Measurements from ENCODE around the gene TPM1.

DNA sequence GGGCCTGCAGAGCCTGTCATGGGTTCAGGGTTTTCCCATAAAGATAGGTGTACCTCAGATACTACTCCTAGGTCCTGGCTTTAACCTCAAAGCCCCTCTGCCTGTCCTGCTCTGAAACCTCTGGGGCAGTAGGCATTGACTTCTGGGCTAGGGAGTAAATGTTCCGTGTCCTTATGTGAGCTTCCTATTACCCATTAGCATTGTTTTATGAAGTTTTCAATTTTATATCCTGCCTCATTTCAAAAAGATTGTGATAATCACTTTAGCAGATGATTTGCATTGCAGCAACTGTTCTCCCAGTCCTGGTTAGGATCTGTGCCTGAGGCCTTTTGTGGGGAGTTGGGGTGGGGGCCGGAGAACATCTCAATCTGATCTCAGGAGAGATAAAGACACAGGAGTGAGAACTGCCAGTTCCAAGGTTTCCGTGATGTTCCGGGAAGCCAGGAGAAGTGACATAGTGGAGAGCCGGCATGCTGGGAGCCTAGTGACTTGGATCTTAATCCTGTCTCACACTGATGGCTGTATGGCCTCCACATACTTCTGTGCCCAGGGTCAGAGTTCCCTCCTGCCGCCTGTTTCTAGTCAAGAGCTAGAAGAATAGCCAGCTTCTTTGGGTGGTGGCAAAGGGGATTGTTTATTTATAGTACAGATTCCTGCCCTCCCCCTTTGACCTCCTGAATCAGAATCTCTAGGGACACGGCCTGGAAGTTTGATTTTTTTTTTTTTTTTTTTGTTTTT is 10.6 kb downstream of the TPM1 start:
- TF ChIP-seq POLR2AphosphoS5 (IDR thresholded peaks at IDR 0.05) = peak in 1 of 3 donors; percentile 46
- TF ChIP-seq, protein P1, sequence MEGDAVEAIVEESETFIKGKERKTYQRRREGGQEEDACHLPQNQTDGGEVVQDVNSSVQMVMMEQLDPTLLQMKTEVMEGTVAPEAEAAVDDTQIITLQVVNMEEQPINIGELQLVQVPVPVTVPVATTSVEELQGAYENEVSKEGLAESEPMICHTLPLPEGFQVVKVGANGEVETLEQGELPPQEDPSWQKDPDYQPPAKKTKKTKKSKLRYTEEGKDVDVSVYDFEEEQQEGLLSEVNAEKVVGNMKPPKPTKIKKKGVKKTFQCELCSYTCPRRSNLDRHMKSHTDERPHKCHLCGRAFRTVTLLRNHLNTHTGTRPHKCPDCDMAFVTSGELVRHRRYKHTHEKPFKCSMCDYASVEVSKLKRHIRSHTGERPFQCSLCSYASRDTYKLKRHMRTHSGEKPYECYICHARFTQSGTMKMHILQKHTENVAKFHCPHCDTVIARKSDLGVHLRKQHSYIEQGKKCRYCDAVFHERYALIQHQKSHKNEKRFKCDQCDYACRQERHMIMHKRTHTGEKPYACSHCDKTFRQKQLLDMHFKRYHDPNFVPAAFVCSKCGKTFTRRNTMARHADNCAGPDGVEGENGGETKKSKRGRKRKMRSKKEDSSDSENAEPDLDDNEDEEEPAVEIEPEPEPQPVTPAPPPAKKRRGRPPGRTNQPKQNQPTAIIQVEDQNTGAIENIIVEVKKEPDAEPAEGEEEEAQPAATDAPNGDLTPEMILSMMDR (IDR thresholded peaks at IDR 0.05) = no peak
- TF ChIP-seq POLR2A (IDR thresholded peaks at IDR 0.05) = no peak
- no peak for TF ChIP-seq EP300 (IDR thresholded peaks at IDR 0.05)
